Stimulated activated CD4-positive, alpha-beta T cell treated with anti-CD3 and anti-CD28 coated beads, TNF-alpha, amount 100 ng/mL, for 24 hours (primary cell): ENCODE results near the gene LPGAT1.
A peak's percentile ranks its signal among the peaks of the same experiment; 100 is the strongest.

Experiments used
- DNase-seq, 3 experiments: peaks; one replicate each; pipeline ENCODE4 v3.0.0-alpha.2; 2020; ENCODE audit warnings: low read depth in 3 of 3

LPGAT1 gene

DNA sequence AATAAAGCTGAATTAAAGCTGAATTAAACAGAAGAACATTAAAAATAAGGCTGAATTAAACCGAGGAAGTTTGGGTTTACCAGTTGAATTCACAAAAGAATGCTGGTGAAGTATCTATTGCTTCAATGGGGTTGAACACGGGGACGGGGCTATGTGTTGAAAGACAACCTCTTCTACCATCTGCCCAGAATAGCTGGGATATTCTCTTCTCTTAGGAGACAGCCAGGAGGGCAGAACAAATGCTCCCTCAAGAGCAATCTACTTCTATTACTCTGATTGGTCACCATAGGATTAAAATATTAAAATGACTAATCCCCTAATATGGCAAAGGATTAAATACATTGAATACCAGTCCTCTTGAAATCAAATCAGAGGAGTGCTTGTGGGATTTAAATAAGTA, 68.4 kb downstream of the LPGAT1 start:
- no peak for DNase-seq

DNA sequence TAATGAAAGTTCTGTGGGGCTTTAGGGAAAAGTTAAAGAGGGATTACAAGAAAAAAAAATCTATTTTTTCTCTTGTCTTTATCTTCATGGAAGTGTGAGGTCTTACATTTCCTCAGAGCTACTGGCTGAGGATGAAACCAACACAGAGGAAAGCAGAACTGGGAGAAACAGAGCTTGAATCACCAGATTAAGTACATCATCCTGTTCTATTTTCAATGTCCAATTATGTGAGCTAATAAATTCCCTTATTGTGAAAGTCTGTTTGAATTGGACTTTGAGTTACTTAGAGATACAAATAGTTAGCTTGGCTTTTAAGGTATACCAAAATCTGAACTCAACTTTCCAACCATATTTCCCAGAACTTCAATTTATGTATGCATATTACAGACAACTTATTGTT, 69.2 kb downstream of the LPGAT1 start:
- DNase-seq: no peak

DNA sequence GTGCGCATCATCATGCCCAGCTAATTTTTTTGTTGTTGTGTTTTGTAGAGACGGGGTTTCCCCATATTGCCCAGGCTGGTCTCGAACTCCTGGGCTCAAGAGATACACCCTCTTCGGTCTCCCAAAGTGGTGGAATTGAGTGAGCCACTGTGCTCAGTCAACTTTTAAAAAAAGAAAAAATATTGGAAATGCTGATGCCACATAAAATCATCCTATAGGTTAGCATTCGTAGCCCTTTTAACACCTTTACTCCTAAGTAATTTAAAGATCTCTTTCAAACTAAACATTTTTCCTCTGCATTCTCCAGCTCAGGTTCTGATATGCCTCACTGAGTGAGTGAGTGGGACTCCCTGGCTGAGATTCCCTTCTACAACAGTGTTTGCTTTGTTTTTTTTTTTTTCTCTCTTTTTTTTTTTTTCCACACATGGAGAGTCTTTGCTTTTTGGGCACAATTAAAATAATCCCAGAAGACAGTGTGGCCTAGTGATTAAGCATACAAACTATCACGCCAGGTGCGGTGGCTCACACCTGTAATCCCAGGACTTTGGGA, 74.0 kb downstream of the LPGAT1 start:
- DNase-seq: no peak

DNA sequence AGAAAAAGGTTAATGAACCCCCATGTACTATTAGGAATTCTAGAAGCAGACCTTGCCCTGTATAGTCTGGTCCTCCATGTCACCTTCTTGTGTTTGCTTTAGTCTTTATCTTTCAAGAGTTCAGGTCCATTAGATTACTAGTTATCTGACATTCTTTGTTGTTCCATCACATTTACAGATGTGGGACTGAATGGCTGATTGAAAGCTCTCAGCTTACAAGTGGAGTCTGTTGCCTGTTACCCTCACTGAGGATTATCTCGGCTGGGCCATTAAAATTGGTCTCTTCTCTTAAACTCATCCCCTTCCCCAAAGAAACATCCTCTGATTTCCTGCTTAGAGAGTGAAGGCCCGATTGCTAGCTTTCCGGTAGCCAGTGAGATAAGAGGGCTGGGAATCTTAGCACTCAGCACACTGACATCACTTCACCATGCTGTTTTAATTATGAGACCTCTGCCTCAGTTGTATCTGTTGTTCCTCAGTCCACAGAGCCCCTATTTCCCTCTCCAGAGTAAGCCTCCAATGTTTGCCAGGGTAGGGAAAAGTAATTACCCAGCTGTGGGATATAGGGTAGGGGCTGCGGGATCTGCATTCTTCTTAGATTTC, 76.8 kb downstream of the LPGAT1 start:
- no peak for DNase-seq

GRCh38 chr1:211752951-211753486, 77.5 kb downstream of the LPGAT1 start:
- no peak for DNase-seq

DNA sequence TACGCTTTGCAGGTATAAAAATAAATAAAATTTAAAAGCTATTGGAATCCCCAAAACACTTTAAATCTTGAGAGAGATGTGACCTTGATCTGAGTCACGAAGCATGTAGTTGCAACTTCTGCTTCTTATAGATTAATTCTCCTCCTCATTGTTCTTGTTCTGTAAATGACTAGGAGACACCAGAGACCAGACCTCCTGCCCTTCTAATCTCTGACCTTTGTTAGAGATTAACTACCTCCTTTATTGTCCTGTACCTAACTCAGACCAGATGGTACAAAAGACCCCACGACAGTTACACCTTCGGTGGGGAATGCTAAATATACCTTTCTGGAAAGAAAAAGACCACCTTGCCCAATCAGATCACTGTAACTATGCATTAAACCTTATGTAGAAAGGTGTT, 78.2 kb downstream of the LPGAT1 start:
- DNase-seq: no peak

DNA sequence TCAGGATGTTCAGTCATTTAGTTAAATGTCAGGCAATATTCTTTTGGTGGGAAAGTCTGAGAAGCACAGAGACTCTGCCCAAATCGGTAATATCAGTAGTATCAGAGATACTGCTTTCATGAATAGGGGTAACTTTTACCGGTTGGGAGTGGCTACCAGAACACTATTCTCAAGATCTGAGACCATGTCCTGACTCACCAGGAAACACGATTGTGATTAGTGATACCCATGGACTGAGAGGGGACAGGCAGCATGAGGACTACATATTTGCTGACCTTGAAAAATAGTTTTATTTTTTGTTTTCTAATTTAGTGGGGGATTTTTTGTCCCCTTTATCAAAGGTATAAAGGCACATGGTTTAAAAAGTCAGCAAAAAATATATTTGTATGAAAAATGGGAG, 79.1 kb downstream of the LPGAT1 start:
- DNase-seq: no peak

DNA sequence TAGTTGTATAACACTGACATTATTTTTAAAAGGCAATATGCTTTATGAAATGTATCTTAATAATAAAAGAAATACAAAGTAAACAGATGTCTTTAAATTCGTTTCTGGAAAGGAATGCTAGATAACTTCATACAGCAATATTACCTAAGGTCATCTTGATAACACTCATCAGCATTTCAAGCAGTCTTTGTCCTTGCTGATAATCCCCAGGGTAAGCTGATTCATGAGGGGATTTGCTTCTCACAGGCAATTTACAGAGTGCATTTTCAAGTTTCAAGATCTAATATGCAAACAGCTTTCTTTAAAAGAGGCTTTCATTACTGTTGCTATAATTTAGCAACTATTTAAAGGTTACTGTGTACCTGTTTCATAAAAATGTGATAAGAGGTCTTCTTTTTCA, 80.0 kb downstream of the LPGAT1 start:
- DNase-seq: no peak

- no peak for DNase-seq
Observed at GRCh38 chr1:211749251-211749650, 81.3 kb downstream of the LPGAT1 start.

DNA sequence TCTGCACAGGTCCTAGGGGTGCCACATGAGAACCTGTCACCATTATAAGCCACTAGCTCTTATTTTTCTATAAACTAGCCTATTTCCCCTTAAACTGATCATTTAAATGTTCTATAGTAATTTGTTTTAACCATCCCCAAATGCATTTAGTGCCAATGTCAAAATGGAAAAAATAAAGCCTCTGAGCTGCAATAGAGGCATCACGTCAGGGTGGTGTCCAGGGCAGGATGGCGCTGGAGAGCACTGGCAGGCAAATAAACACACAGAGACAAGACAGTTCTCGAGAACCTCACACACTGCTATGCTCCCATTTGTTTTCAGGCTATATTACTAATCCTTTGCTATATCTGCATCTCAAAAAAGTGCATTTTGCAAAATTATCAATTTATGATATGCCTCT, 81.8 kb downstream of the LPGAT1 start:
- DNase-seq: no peak

GRCh38 chr1:211742889-211743529, 87.6 kb downstream of the LPGAT1 start:
- no peak for DNase-seq

DNA sequence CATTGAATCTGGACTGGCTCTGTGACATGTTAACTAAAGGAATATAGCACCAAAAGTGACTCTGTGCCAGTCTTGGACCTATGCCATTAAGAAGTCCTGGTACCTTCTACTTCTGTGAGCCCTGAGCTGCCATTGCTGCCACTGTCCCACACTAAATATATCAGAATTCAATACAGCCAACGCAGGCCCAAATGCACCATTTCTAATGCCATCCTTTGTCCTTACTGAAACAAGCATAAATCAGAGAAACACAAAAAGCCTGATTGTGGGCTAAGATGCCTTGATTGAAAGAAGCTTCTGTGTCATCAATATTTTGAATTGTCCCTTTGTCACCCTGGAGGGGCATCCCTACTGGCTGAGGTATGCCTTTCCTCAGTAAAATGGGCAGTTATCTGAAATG, 88.3 kb downstream of the LPGAT1 start:
- DNase-seq: no peak

GRCh38 chr1:211741788-211742187, 88.8 kb downstream of the LPGAT1 start:
- no peak for DNase-seq

- DNase-seq: no peak
Observed at GRCh38 chr1:211741116-211741515, 89.4 kb downstream of the LPGAT1 start.

DNA sequence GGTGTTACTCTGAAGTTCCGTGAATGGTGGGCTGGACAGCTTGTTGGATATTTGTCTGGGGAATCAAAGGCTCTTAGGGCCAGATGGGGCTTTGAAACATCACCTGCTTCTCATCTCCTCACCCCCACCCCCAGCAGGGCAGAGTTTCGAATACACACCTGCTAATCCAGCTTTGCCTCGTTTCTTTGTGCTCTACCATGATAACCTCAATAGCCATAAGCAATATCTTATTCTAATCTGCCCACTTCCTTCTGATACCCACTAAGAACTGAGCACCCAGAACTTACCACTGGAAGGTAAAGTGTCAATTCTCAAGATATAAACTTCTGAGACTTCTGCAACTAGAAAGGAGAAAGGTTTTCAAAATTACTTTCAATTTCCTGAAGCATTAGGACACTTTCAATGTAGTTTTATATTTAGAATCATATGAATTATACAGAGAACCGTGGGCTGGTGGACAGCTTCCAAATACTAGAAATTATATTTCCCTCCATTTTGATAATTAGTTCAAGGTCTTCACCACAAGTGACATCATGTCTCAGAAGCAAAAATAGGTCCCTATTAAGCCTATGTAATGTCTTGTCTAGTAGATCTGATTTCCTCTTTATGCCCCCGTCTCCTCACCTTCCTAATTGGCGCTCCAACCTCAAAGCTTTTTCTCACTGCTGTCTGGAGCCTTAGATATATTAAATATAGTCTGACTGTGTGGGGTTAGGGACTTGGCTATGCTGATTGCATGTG, 90.7 kb downstream of the LPGAT1 start:
- no peak for DNase-seq

GRCh38 chr1:211738691-211739301, 91.8 kb downstream of the LPGAT1 start:
- DNase-seq: peak in 1 of 3 experiments; percentile 11

DNA sequence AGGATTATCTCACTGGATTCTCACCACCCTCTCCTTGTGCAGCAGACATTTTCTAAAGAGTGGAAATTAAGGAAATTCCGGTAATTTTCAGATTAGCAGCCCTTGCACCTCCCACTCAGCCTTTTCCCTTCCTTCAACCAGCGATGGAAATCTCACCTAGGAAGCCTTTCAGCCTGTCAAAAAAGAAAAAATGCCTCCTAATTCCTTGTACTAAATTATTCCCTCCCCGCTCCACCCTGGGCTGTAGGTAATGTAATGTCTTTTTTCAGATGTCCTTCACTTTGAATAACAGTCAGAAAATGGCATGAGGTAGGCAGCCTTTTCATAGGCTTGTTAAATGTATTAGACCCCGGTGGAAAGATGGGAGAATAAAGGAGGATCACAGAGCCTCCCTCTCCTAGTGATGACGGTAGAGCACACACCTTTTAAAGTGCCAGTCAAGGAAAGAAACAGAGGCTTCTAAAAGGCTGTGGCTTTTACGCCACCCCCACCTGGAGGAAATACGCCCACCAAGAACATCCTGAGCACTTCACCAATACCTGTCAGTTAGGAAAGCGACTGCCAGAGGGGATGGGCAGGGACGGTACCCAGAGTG, 92.4 kb downstream of the LPGAT1 start:
- peak in 1 of 3 experiments; percentile 4 for DNase-seq

- DNase-seq: no peak
Observed at GRCh38 chr1:211737115-211738035, 93.2 kb downstream of the LPGAT1 start.

- DNase-seq: no peak
Observed at GRCh38 chr1:211736351-211736915, 94.1 kb downstream of the LPGAT1 start.
